ENCODE data around the gene RASL10A.

RASL10A gene

DNA sequence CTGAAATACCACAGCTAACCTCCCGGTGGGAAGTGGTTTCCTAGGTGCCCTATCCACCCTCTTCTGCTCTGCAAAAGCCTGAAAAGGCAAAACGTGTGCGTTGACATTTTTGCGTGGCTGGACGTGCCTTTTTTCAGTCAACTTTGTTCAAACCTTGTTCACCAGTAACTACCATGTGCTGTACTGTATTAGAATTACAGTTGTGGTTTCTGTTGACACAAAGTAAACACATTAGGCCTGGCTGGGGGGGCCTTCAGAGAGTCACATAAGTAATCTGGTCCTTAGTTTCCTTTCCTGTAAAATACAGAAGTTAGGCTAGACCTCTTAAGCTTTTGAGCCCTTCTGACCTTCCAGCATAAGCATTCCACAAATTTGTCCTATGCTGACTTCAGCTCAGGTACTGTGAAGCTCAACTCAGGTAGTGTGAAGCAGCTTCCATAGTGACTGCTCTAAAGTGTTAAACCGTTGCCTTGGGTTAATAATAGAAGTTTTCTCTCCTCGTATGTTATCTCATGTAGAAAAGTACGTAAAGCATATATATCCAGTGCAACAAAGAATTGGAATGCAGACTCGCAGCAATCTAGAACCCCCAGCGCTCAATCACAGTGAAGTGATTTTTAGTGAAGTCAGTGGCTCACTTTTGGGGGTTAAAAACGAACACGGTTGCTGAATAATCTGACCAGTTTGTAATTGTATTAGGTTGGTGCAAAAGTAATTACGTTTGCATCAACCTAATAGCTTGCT, 45.6 kb downstream of the RASL10A start:
- H3K9me3 ChIP-seq (ENCODE audit: control insufficient read depth, low read length): no peaks in the 10 kb centered on the region
- H3K27ac ChIP-seq (ENCODE audit: insufficient read depth, low read length, poor library complexity, severe bottlenecking): peak overlapping the region; percentile 96
- no peaks in the 10 kb centered on the region for H3K27me3 ChIP-seq (replicated peaks; ENCODE audit: control insufficient read depth, insufficient read depth, low read length, poor library complexity, severe bottlenecking)
- DNase-seq: no peak
- H3K4me1 ChIP-seq (ENCODE audit: control insufficient read depth, insufficient read depth, low read length, poor library complexity, severe bottlenecking): peaks cover 42% of the 10 kb centered on the region
- peak overlapping the region; percentile 83 for H3K4me3 ChIP-seq (ENCODE audit: insufficient read depth, low read depth, low read length, poor library complexity, severe bottlenecking)
- H3K36me3 ChIP-seq (ENCODE audit: control insufficient read depth, insufficient read depth, low read length): peaks cover 30% of the 10 kb centered on the region

DNA sequence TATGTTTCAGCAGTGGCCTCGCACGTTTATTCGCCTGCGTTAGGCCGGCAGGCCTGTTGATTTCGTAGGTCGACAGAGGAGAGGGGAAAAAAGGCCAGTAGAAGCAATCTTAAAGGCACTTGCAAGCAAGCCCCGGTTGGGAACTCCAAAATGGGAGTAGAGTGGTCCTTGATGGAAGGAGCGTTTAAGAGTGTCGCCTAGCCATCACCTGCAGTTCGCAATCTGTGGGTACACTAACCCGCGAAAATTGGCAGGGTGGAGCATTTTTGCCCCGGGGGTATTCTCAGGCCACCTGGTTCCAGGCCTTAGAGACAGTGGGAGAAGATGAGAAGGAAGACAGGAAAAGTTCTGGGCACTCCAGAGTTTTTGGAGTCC, 46.3 kb downstream of the RASL10A start:
- Histone ChIP-seq H3K27ac (ENCODE audit: insufficient read depth, low read length, poor library complexity, severe bottlenecking) (peak overlapping the region; percentile 96), H3K4me1 (ENCODE audit: control insufficient read depth, insufficient read depth, low read length, poor library complexity, severe bottlenecking) (peaks cover 42% of the 10 kb centered on the region), H3K36me3 (ENCODE audit: control insufficient read depth, insufficient read depth, low read length) (peaks cover 25% of the 10 kb centered on the region), H3K27me3 (replicated peaks; ENCODE audit: control insufficient read depth, insufficient read depth, low read length, poor library complexity, severe bottlenecking) (no peaks in the 10 kb centered on the region), H3K9me3 (ENCODE audit: control insufficient read depth, low read length) (no peaks in the 10 kb centered on the region), H3K4me3 (ENCODE audit: insufficient read depth, low read depth, low read length, poor library complexity, severe bottlenecking) (peak overlapping the region; percentile 83)
- DNase-seq: no peak

DNA sequence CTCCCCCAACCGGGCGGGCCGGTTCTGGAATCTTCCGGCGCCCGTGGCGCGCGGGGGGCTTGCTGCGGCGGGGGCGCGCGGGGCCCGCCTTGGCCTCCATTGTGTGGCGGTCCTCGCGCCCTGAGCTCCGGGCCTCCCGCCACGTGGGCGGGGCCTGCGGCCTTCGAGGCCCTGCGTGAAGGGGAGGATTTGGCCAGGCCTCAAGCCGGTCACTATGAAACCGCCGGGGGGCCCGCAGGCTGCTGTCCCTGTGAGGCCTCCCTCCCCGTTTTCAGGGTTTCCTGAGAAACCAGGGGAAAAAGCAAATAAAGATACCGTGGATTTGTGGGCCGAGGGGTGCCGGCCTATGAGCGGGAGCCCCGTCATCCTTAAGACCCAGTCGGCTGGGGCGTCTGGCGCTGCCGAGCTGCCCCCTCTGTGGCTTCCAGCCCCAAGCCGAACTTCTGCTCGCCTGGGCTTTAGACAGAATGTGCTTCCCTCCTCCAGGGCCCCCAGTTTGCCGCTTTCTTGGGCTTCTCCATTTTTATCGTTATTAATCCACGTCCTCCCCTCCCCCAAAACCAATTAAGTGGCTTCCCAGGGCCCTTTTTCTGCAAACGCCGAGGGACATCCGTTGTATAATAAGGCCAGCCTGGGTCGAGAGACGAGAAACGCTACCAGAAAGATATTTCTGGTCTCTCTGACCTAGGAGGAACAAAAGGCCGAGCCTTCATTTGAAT, 46.8 kb downstream of the RASL10A start:
- peaks cover 19% of the 10 kb centered on the region for H3K36me3 ChIP-seq (ENCODE audit: control insufficient read depth, insufficient read depth, low read length)
- H3K27ac ChIP-seq (ENCODE audit: insufficient read depth, low read length, poor library complexity, severe bottlenecking): peak overlapping the region; percentile 96
- no peaks in the 10 kb centered on the region for H3K9me3 ChIP-seq (ENCODE audit: control insufficient read depth, low read length)
- peaks cover 42% of the 10 kb centered on the region for H3K4me1 ChIP-seq (ENCODE audit: control insufficient read depth, insufficient read depth, low read length, poor library complexity, severe bottlenecking)
- H3K4me3 ChIP-seq (ENCODE audit: insufficient read depth, low read depth, low read length, poor library complexity, severe bottlenecking): peak overlapping the region; percentile 83
- no peaks in the 10 kb centered on the region for H3K27me3 ChIP-seq (replicated peaks; ENCODE audit: control insufficient read depth, insufficient read depth, low read length, poor library complexity, severe bottlenecking)
- peak; percentile 27 to 34 (median 28) for DNase-seq

DNA sequence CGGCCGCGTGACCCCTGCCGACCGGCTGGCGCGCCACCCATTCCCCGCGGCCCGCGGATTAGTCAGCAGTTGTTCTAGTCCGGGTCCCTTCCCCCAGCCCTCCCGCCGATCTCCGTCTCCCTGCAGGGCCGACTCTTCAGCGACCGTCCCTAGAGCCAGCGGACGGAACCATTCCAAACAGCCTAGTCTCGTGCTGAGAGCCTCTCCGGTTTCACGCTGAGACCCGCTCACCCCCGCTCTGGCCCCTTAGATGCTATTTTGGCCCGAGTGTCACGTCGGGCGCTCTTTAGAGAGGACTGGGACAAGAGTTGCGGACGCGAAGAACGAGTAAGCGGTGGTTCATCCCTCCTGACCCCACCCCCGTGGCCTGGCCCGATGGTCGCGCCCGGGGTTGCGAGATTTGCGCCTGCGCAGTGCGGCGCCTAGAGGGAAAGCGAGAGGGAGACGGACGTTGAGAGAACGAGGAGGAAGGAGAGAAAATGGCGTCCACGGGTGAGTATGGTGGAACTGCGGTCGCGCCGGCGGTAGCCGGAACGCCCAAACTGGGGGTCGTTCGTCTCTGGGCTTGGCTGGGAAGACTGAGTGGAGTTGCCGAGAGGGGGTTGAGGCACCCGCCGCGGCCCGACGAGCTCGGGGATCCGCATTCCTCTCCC, 47.5 kb downstream of the RASL10A start, which contains the start of the genes EWSR1 and RHBDD3:
Gene EWSR1 (plus strand): TSS at position 411 of the 653 bp plus-strand sequence. CDS start 69 bp downstream, at position 480.
Gene RHBDD3 (minus strand): TSS at position 124 of the 653 bp plus-strand sequence. CDS start 2,355 bp downstream, outside the sequence.
- no peaks in the 10 kb centered on the region for H3K27me3 ChIP-seq (replicated peaks; ENCODE audit: control insufficient read depth, insufficient read depth, low read length, poor library complexity, severe bottlenecking)
- H3K4me1 ChIP-seq (ENCODE audit: control insufficient read depth, insufficient read depth, low read length, poor library complexity, severe bottlenecking): peaks cover 42% of the 10 kb centered on the region
- peak; percentile 90 to 93 (median 91) for DNase-seq
- peak within 1 kb of the TSS; percentile 96 for H3K27ac ChIP-seq (ENCODE audit: insufficient read depth, low read length, poor library complexity, severe bottlenecking)
- peaks cover 13% of the 10 kb centered on the region for H3K36me3 ChIP-seq (ENCODE audit: control insufficient read depth, insufficient read depth, low read length)
- no peaks in the 10 kb centered on the region for H3K9me3 ChIP-seq (ENCODE audit: control insufficient read depth, low read length)
- H3K4me3 ChIP-seq (ENCODE audit: insufficient read depth, low read depth, low read length, poor library complexity, severe bottlenecking): peak within 1 kb of the TSS; percentile 83

DNA sequence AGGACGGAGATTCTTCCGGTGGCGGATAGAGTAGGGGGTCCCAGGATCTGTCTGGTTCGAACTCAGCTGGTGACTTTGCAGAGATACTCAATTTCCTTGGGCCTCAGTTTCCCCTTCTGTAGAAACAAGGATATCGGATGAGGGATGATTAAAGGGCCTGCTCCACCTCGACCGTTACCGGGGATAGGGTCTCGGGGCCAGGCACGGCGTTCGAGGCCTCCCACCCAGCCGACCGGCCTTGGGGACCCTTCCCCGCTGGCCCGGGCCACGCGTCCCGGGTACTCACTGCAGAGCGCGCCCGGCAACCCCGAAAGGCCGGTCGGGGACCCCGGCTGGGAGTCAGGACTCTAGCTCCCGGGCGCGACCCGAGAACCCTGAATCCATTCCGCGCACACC, 48.0 kb downstream of the RASL10A start:
- no peak for DNase-seq
- no peaks in the 10 kb centered on the region for H3K27me3 ChIP-seq (replicated peaks; ENCODE audit: control insufficient read depth, insufficient read depth, low read length, poor library complexity, severe bottlenecking)
- peak overlapping the region; percentile 83 for H3K4me3 ChIP-seq (ENCODE audit: insufficient read depth, low read depth, low read length, poor library complexity, severe bottlenecking)
- H3K9me3 ChIP-seq (ENCODE audit: control insufficient read depth, low read length): no peaks in the 10 kb centered on the region
- H3K27ac ChIP-seq (ENCODE audit: insufficient read depth, low read length, poor library complexity, severe bottlenecking): peak overlapping the region; percentile 96
- H3K4me1 ChIP-seq (ENCODE audit: control insufficient read depth, insufficient read depth, low read length, poor library complexity, severe bottlenecking): peaks cover 40% of the 10 kb centered on the region
- peaks cover 7% of the 10 kb centered on the region for H3K36me3 ChIP-seq (ENCODE audit: control insufficient read depth, insufficient read depth, low read length)

DNA sequence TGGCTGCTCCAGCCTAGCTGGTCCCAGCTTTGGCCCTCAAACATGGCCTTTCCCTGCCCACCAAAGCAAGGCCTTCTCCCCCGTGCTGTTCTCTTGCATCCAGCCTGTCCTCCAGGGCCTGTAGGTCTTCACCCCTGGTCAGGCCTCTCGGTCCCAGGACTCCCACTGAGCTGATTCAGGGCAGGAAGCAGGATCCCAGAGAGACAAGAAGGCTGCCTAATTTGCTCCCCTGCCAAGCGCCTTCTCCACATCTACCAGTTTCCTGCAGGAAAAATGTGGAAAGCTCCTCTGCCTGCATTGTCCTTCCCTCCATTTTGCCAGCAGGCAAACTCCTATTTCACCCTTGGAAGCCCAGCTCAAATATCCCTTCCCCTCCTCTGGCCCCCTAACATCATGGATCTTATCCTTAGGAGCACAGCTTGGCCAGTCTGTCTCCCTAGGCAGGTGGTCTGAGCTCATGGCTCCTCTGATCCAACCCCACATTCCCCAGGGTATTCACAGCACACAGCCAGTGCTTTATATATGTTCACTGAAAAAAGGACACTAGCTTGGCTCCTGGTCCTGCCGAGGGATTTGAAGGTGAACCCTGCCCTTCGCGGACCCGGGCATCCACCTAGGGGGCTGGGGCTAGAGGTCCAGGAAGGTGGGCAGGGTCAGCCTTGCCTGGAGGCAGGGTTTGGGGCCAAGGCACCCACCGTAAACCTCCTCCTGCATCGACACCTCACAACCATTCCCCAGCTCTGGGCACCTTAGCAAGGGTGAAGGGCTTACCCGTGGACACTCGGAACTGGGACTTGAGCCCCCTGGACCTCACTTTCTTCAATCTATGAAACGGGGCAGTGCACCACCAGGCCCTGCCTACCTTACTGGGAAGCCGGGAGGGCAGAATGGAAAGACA, 48.7 kb downstream of the RASL10A start:
- H3K4me3 ChIP-seq (ENCODE audit: insufficient read depth, low read depth, low read length, poor library complexity, severe bottlenecking): peak overlapping the region; percentile 83
- peak overlapping the region; percentile 96 for H3K27ac ChIP-seq (ENCODE audit: insufficient read depth, low read length, poor library complexity, severe bottlenecking)
- peaks cover 4% of the 10 kb centered on the region for H3K36me3 ChIP-seq (ENCODE audit: control insufficient read depth, insufficient read depth, low read length)
- H3K27me3 ChIP-seq (replicated peaks; ENCODE audit: control insufficient read depth, insufficient read depth, low read length, poor library complexity, severe bottlenecking): no peaks in the 10 kb centered on the region
- no peak for DNase-seq
- peaks cover 33% of the 10 kb centered on the region for H3K4me1 ChIP-seq (ENCODE audit: control insufficient read depth, insufficient read depth, low read length, poor library complexity, severe bottlenecking)
- H3K9me3 ChIP-seq (ENCODE audit: control insufficient read depth, low read length): no peaks in the 10 kb centered on the region

DNA sequence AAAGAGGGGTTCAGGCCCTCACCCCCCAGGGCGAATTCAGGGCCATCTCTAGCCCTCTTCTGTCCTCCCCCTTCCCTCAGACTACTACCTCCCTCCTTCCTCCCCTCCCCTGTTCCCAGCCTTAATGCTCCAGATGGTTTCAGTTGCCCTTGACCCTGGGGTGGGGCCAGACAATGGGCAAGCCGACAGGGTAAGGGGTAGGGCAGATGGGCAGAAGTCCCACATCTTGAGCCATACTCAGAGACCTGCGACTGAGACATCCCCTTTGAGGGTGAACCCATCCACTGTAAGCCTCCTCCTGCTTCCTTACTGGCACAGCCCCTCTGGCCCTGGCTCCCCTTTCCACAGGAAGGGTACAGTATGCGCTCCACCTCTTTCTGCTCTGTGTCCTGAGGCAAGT, 49.6 kb downstream of the RASL10A start:
- no peak for DNase-seq
- Histone ChIP-seq H3K9me3 (ENCODE audit: control insufficient read depth, low read length) (no peaks in the 10 kb centered on the region), H3K27me3 (replicated peaks; ENCODE audit: control insufficient read depth, insufficient read depth, low read length, poor library complexity, severe bottlenecking) (no peaks in the 10 kb centered on the region), H3K4me3 (ENCODE audit: insufficient read depth, low read depth, low read length, poor library complexity, severe bottlenecking) (no peak overlapping the region), H3K36me3 (ENCODE audit: control insufficient read depth, insufficient read depth, low read length) (peaks cover 4% of the 10 kb centered on the region), H3K27ac (ENCODE audit: insufficient read depth, low read length, poor library complexity, severe bottlenecking) (no peak overlapping the region), H3K4me1 (ENCODE audit: control insufficient read depth, insufficient read depth, low read length, poor library complexity, severe bottlenecking) (peaks cover 26% of the 10 kb centered on the region)

DNA sequence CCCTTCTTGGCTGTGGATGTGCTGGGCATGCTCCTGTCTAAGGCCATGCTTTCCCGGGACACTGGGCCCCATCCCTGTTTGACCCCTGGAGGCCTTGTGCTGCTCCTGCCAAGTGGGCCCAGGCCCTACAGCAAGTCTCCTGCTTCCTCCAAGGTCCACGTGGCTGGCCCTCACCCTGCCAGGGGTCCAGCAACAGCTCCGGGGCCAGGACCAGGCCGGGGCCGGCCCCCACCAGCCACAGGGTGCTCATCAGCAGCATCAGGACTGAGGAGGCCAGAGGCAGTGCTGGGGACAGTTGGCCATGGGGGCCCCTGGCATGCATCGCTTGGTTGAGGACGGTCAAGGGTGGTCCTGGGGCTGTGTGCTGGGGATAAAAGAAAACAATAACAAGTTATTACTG, 50.2 kb downstream of the RASL10A start:
- peaks cover 4% of the 10 kb centered on the region for H3K36me3 ChIP-seq (ENCODE audit: control insufficient read depth, insufficient read depth, low read length)
- H3K27ac ChIP-seq (ENCODE audit: insufficient read depth, low read length, poor library complexity, severe bottlenecking): no peak overlapping the region
- no peak for DNase-seq
- H3K4me1 ChIP-seq (ENCODE audit: control insufficient read depth, insufficient read depth, low read length, poor library complexity, severe bottlenecking): peaks cover 20% of the 10 kb centered on the region
- H3K9me3 ChIP-seq (ENCODE audit: control insufficient read depth, low read length): no peaks in the 10 kb centered on the region
- H3K4me3 ChIP-seq (ENCODE audit: insufficient read depth, low read depth, low read length, poor library complexity, severe bottlenecking): no peak overlapping the region
- H3K27me3 ChIP-seq (replicated peaks; ENCODE audit: control insufficient read depth, insufficient read depth, low read length, poor library complexity, severe bottlenecking): no peaks in the 10 kb centered on the region

DNA sequence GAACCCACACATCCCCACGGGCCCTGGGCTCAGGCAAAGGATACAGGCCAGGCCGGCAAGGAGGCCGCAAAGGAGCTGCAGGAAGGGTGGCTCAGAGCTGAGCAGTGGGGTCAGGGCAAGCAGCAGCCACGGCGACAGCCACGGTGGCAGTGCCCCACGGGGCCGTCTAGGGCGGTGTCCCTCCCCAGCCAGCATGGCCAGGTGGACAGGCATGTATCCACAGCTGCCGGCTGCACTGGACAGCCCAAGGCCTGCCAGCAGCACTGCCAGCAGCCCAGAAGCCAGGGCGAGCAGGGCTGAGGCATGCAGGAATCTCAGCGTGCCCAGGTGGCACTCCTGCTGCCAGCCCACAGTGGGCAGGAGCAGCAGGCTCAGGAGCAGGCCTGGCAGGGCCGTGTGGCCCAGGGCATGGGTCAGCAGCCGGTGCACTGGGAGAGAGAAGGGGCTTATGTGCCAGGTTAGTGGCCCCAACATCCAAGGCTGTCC, 51.7 kb downstream of the RASL10A start:
- no peak for DNase-seq
- H3K27ac ChIP-seq (ENCODE audit: insufficient read depth, low read length, poor library complexity, severe bottlenecking): no peak overlapping the region
- H3K36me3 ChIP-seq (ENCODE audit: control insufficient read depth, insufficient read depth, low read length): peaks cover 4% of the 10 kb centered on the region
- no peak overlapping the region for H3K4me3 ChIP-seq (ENCODE audit: insufficient read depth, low read depth, low read length, poor library complexity, severe bottlenecking)
- H3K27me3 ChIP-seq (replicated peaks; ENCODE audit: control insufficient read depth, insufficient read depth, low read length, poor library complexity, severe bottlenecking): no peaks in the 10 kb centered on the region
- no peaks in the 10 kb centered on the region for H3K9me3 ChIP-seq (ENCODE audit: control insufficient read depth, low read length)
- peaks cover 6% of the 10 kb centered on the region for H3K4me1 ChIP-seq (ENCODE audit: control insufficient read depth, insufficient read depth, low read length, poor library complexity, severe bottlenecking)

All from effector memory CD4-positive, alpha-beta T cell (primary cell).